ENCODE measurements around the gene KCNQ1.

Gene KCNQ1

GRCh38 chr11:2451336-2451735 is 6.5 kb downstream of the KCNQ1 start:
- TF ChIP-seq Cebpa-rat (IDR thresholded peaks at IDR 0.05) = no peak
- Histone ChIP-seq H3K9ac (no peak overlapping the region), H3K27me3 (peaks cover 0 to 2% (median under 1%) of the 10 kb centered on the region in 11 experiments; a peak in 6 of 22 replicates), H3K36me3 (peaks cover 0 to 6% (median 0%) of the 10 kb centered on the region in 11 experiments; a peak in 3 of 22 replicates), H3K4me1 (peaks cover 22 to 35% (median 26%) of the 10 kb centered on the region in 10 experiments), H4K20me1 (peaks cover 0 to 26% (median 3%) of the 10 kb centered on the region in 11 experiments; a peak in 8 of 22 replicates), H3K9me3 (replicated peaks in 1 of 11) (peaks cover 0 to 14% (median 6%) of the 10 kb centered on the region in 11 experiments; a peak in 3 of 22 replicates), H3K27ac (no peak overlapping the region), H3K4me3 (no peak overlapping the region), H3K4me2 (no peak overlapping the region)

GRCh38 chr11:2451916-2452315 is 7.1 kb downstream of the KCNQ1 start:
- Histone ChIP-seq H3K4me1 (peaks cover 16 to 29% (median 20%) of the 10 kb centered on the region in 10 experiments), H3K36me3 (peaks cover 0 to 6% (median 0%) of the 10 kb centered on the region in 11 experiments; a peak in 3 of 22 replicates), H3K27me3 (no peaks in the 10 kb centered on the region), H3K27ac (no peak overlapping the region), H3K4me2 (no peak overlapping the region), H3K4me3 (no peak overlapping the region), H4K20me1 (peaks cover 0 to 26% (median 3%) of the 10 kb centered on the region in 11 experiments; a peak in 8 of 22 replicates), H3K9me3 (replicated peaks in 1 of 11) (peaks cover 0 to 14% (median 6%) of the 10 kb centered on the region in 11 experiments; a peak in 3 of 22 replicates), H3K9ac (no peak overlapping the region)
- no peak for TF ChIP-seq Cebpa-rat (IDR thresholded peaks at IDR 0.05)

- H3K27me3 ChIP-seq = no peaks in the 10 kb centered on the region
- peaks cover 0 to 14% (median 6%) of the 10 kb centered on the region in 11 experiments; a peak in 3 of 22 replicates for H3K9me3 ChIP-seq (replicated peaks in 1 of 11)
- H3K4me2 ChIP-seq = no peak overlapping the region
- H3K4me3 ChIP-seq = no peak overlapping the region
- peaks cover 11 to 24% (median 15%) of the 10 kb centered on the region in 10 experiments for H3K4me1 ChIP-seq
- no peak overlapping the region for H3K27ac ChIP-seq
- peaks cover 0 to 26% (median 3%) of the 10 kb centered on the region in 11 experiments; a peak in 8 of 22 replicates for H4K20me1 ChIP-seq
- peaks cover 0 to 6% (median 0%) of the 10 kb centered on the region in 11 experiments; a peak in 3 of 22 replicates for H3K36me3 ChIP-seq
- H3K9ac ChIP-seq = no peak overlapping the region
- no peak for TF ChIP-seq Cebpa-rat (IDR thresholded peaks at IDR 0.05)
Observed at GRCh38 chr11:2452321-2453012, 7.7 kb downstream of the KCNQ1 start.

- Histone ChIP-seq H3K9me3 (replicated peaks in 1 of 11) (peaks cover 0 to 14% (median 6%) of the 10 kb centered on the region in 11 experiments; a peak in 3 of 22 replicates), H3K36me3 (peaks cover 0 to 6% (median 0%) of the 10 kb centered on the region in 11 experiments; a peak in 3 of 22 replicates), H4K20me1 (peaks cover 0 to 27% (median 2%) of the 10 kb centered on the region in 11 experiments; a peak in 8 of 22 replicates), H3K9ac (no peak overlapping the region), H3K27ac (no peak overlapping the region), H3K4me1 (peaks cover under 1 to 14% (median 5%) of the 10 kb centered on the region in 10 experiments; a peak in 19 of 20 replicates), H3K27me3 (no peaks in the 10 kb centered on the region), H3K4me2 (no peak overlapping the region), H3K4me3 (no peak overlapping the region)
- TF ChIP-seq Cebpa-rat (IDR thresholded peaks at IDR 0.05) = no peak
Observed at GRCh38 chr11:2453436-2453835, 8.6 kb downstream of the KCNQ1 start.

- H3K9ac ChIP-seq = no peak overlapping the region
- no peak overlapping the region for H3K4me3 ChIP-seq
- peaks cover 0 to 13% (median 6%) of the 10 kb centered on the region in 11 experiments; a peak in 3 of 22 replicates for H3K9me3 ChIP-seq (replicated peaks in 1 of 11)
- no peaks in the 10 kb centered on the region for H3K27me3 ChIP-seq
- peaks cover 22 to 39% (median 28%) of the 10 kb centered on the region in 10 experiments for H3K4me1 ChIP-seq
- H3K27ac ChIP-seq = no peak overlapping the region
- peaks cover 0 to 4% (median 0%) of the 10 kb centered on the region in 11 experiments; a peak in 2 of 22 replicates for H3K36me3 ChIP-seq
- peaks cover 10 to 52% (median 29%) of the 10 kb centered on the region in 11 experiments; a peak in 18 of 22 replicates for H4K20me1 ChIP-seq
- H3K4me2 ChIP-seq = no peak overlapping the region
- no peak for TF ChIP-seq Cebpa-rat (IDR thresholded peaks at IDR 0.05)
Observed at GRCh38 chr11:2458321-2458720, 13.5 kb downstream of the KCNQ1 start.

- H3K36me3 ChIP-seq = no peaks in the 10 kb centered on the region; a peak in 1 of 22 replicates
- H3K9ac ChIP-seq = 0 out of 22 replicates have a peak overlapping the region, but pooled peaks of 1 of the 11 experiments have one; percentile 15
- H3K4me3 ChIP-seq = no peak overlapping the region
- peak overlapping the region; percentile 12 to 83 (median 27); a peak in 13 of 22 replicates for H3K4me2 ChIP-seq
- H3K9me3 ChIP-seq (replicated peaks in 1 of 11) = peaks cover 0 to 8% (median 6%) of the 10 kb centered on the region in 11 experiments; a peak in 3 of 22 replicates
- peaks cover 18 to 60% (median 37%) of the 10 kb centered on the region in 11 experiments; a peak in 20 of 22 replicates for H4K20me1 ChIP-seq
- H3K4me1 ChIP-seq = peaks cover 27 to 47% (median 36%) of the 10 kb centered on the region in 10 experiments
- TF ChIP-seq Cebpa-rat (IDR thresholded peaks at IDR 0.05) = no peak
- no peak overlapping the region for H3K27ac ChIP-seq
- H3K27me3 ChIP-seq = 0 out of 22 replicates have a peak, but pooled peaks cover 0 to 4% (median 0%) of the 10 kb centered on the region in 11 experiments
Observed at GRCh38 chr11:2459016-2459725, 14.4 kb downstream of the KCNQ1 start.

GRCh38 chr11:2459796-2460531 is 15.2 kb downstream of the KCNQ1 start:
- Histone ChIP-seq H3K9ac (peak overlapping the region in 2 of 11 experiments; percentile 15 to 23; a peak in 1 of 22 replicates), H3K4me3 (no peak overlapping the region), H3K9me3 (replicated peaks in 1 of 11) (peaks cover 0 to 8% (median 6%) of the 10 kb centered on the region in 11 experiments; a peak in 3 of 22 replicates), H3K27ac (no peak overlapping the region), H4K20me1 (peaks cover 23 to 68% (median 45%) of the 10 kb centered on the region in 11 experiments), H3K27me3 (peaks cover 0 to 11% (median 0%) of the 10 kb centered on the region in 11 experiments; a peak in 4 of 22 replicates), H3K36me3 (no peaks in the 10 kb centered on the region), H3K4me2 (peak overlapping the region in 6 of 11 experiments; percentile 2 to 83 (median 24); a peak in 7 of 22 replicates), H3K4me1 (peaks cover 27 to 55% (median 42%) of the 10 kb centered on the region in 10 experiments)
- no peak for TF ChIP-seq Cebpa-rat (IDR thresholded peaks at IDR 0.05)
